SK-N-MC (cell line): ENCODE data around the gene PLXNB2.

ENCODE experiments used
- EZH2 ChIP-seq: fragments of 200-600 bp; sonication (generic); IDR thresholded peaks from one replicate; pipeline ENCODE4 v1.6.1; 2017; ENCODE audit warnings: antibody characterized with exemption
- FOXP2 ChIP-seq: optimal IDR thresholded peaks from 2 replicates; pipeline ENCODE3; 2011; ENCODE audit warnings: mild to moderate bottlenecking, moderate library complexity; ENCODE audit not compliant: insufficient read depth; ENCODE audit errors: extremely low read length, control extremely low read depth
- POLR2AphosphoS5 ChIP-seq: IDR thresholded peaks from 2 replicates; pipeline ENCODE4 v1.6.1; 2012; ENCODE audit warnings: mild to moderate bottlenecking, low read depth, low read length, borderline replicate concordance

- no peak for TF ChIP-seq POLR2AphosphoS5
- no peak for TF ChIP-seq EZH2
- no peak for TF ChIP-seq FOXP2
Observed at GRCh38 chr22:50226875-50227165, 80.6 kb downstream of the PLXNB2 start.
